HUDEP-2 (cell line): ENCODE results near the gene DUSP22.

Experiments used
- DNase-seq, 76 experiments: peaks; one replicate each; lab custom pipeline; 2025; ENCODE audit not compliant: unreplicated experiment in 76 of 76; lab: John Stamatoyannopoulos, UW

DUSP22 gene

GRCh38 chr6:391559-392440, 99.5 kb downstream of the DUSP22 start, which contains the start of gene IRF4:
TSS of gene IRF4 (plus strand) at chr6:391752. CDS start at chr6:393153, 1,401 bp downstream.
- DNase-seq, result no peak

- DNase-seq, result no peak
Measured at GRCh38 chr6:392441-393390, 100.4 kb downstream of the DUSP22 start.

- DNase-seq, result no peak
Measured at GRCh38 chr6:393391-394221, 101.3 kb downstream of the DUSP22 start.

GRCh38 chr6:394641-395289, 102.5 kb downstream of the DUSP22 start:
- DNase-seq, result no peak

- DNase-seq, result no peak
Measured at GRCh38 chr6:395432-396125, 103.3 kb downstream of the DUSP22 start.

GRCh38 chr6:396126-396520, 103.8 kb downstream of the DUSP22 start:
- no peak for DNase-seq

GRCh38 chr6:397056-397455, 104.8 kb downstream of the DUSP22 start:
- no peak for DNase-seq

GRCh38 chr6:397604-398003, 105.3 kb downstream of the DUSP22 start:
- DNase-seq, result no peak

- no peak for DNase-seq
Measured at GRCh38 chr6:398065-398464, 105.8 kb downstream of the DUSP22 start.

GRCh38 chr6:398558-399078, 106.3 kb downstream of the DUSP22 start:
- no peak for DNase-seq

GRCh38 chr6:399785-400534, 107.7 kb downstream of the DUSP22 start:
- no peak for DNase-seq

- DNase-seq, result no peak
Measured at GRCh38 chr6:400815-401214, 108.5 kb downstream of the DUSP22 start.
